ENCODE data around the gene GGT5.

- TF ChIP-seq, protein P1, sequence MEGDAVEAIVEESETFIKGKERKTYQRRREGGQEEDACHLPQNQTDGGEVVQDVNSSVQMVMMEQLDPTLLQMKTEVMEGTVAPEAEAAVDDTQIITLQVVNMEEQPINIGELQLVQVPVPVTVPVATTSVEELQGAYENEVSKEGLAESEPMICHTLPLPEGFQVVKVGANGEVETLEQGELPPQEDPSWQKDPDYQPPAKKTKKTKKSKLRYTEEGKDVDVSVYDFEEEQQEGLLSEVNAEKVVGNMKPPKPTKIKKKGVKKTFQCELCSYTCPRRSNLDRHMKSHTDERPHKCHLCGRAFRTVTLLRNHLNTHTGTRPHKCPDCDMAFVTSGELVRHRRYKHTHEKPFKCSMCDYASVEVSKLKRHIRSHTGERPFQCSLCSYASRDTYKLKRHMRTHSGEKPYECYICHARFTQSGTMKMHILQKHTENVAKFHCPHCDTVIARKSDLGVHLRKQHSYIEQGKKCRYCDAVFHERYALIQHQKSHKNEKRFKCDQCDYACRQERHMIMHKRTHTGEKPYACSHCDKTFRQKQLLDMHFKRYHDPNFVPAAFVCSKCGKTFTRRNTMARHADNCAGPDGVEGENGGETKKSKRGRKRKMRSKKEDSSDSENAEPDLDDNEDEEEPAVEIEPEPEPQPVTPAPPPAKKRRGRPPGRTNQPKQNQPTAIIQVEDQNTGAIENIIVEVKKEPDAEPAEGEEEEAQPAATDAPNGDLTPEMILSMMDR (IDR thresholded peaks at IDR 0.05 in 4 of 5, conservative IDR thresholded peaks at IDR 0.05 in 1 of 5) = no peak
- TF ChIP-seq POLR2A (IDR thresholded peaks at IDR 0.05) = no peak
Measured at GRCh38 chr22:24209687-24210086, 35.2 kb downstream of the GGT5 start.
